Activated CD8-positive, alpha-beta T cell treated with anti-CD3 and anti-CD28 coated beads for 36 hours (primary cell): ENCODE measurements around the gene PNLDC1. TPM values are rescaled to one million over a fixed set of nuclear protein-coding genes. Genes with fewer than 3 reads are reported as not detected.

Experiments
- ATAC-seq: fragments of 200-7000 bp; cut with Tn5 transposase; one replicate; pipeline ENCODE4 v1.10.0; 2021; ENCODE audit warnings: mild to moderate bottlenecking, moderate library complexity
- CTCF ChIA-PET: fragments of 350-600 bp; sonication (Branson Sonifier 250); formaldehyde crosslinking; loops from one replicate; lab custom pipeline; 2021; ENCODE audit warnings: antibody characterized with exemption; lab: Charles Lee
- POLR2A ChIA-PET: fragments of 350-600 bp; sonication (Branson Sonifier 250); formaldehyde crosslinking; loops from one replicate; lab custom pipeline; 2021; ENCODE audit warnings: antibody characterized with exemption; lab: Charles Lee
- DNase-seq: peaks from one replicate; pipeline ENCODE4 v3.0.0-alpha.2; 2020
- H3K27ac Mint-ChIP-seq: one replicate; pipeline ENCODE4 v1.8.0; 2021; ENCODE audit warnings: mild to moderate bottlenecking, mixed read lengths
- H3K27me3 Mint-ChIP-seq: one replicate; pipeline ENCODE4 v1.8.0; 2021; ENCODE audit warnings: mixed read lengths
- H3K36me3 Mint-ChIP-seq: one replicate; pipeline ENCODE4 v1.8.0; 2021; ENCODE audit warnings: low read depth, mixed read lengths
- H3K4me1 Mint-ChIP-seq: one replicate; pipeline ENCODE4 v1.8.0; 2021; ENCODE audit warnings: low read depth, mixed read lengths
- H3K4me3 Mint-ChIP-seq: one replicate; pipeline ENCODE4 v1.8.0; 2021; ENCODE audit warnings: mild to moderate bottlenecking, moderate library complexity, mixed read lengths
- H3K9me3 Mint-ChIP-seq: one replicate; pipeline ENCODE4 v1.8.0; 2021; ENCODE audit warnings: mixed read lengths
- intact Hi-C: fragments of 100-400 bp; cut with micrococcal nuclease; formaldehyde crosslinking; loops from one replicate; pipeline ENCODE4 v1.10.0; 2022
- total RNA-seq, 2 experiments: library from RNA; stranded (reverse); gene quantifications; one replicate each; pipeline ENCODE4 v1.2.3, GENCODE V29; 2021
- TF ChIP-seq, protein P1 (sequence below): fragments of 200-600 bp; IDR thresholded peaks from one replicate; pipeline ENCODE4 v1.8.0; 2022; ENCODE audit warnings: antibody characterized with exemption, mild to moderate bottlenecking

Gene PNLDC1
- total RNA-seq, 2 experiments from 2014 or later = 0.34 to 0.54 TPM

- Mint-ChIP-seq H3K4me1 (peaks cover 25% of the 10 kb centered on the region), H3K9me3 (no peaks in the 10 kb centered on the region), H3K27ac (no peak overlapping the region), H3K36me3 (no peaks in the 10 kb centered on the region), H3K4me3 (no peak overlapping the region), H3K27me3 (no peaks in the 10 kb centered on the region)
- POLR2A ChIA-PET = no interaction called here
- intact Hi-C loops = no loop called here
- ATAC-seq (no peak), DNase-seq (no peak)
- TF ChIP-seq, protein P1, sequence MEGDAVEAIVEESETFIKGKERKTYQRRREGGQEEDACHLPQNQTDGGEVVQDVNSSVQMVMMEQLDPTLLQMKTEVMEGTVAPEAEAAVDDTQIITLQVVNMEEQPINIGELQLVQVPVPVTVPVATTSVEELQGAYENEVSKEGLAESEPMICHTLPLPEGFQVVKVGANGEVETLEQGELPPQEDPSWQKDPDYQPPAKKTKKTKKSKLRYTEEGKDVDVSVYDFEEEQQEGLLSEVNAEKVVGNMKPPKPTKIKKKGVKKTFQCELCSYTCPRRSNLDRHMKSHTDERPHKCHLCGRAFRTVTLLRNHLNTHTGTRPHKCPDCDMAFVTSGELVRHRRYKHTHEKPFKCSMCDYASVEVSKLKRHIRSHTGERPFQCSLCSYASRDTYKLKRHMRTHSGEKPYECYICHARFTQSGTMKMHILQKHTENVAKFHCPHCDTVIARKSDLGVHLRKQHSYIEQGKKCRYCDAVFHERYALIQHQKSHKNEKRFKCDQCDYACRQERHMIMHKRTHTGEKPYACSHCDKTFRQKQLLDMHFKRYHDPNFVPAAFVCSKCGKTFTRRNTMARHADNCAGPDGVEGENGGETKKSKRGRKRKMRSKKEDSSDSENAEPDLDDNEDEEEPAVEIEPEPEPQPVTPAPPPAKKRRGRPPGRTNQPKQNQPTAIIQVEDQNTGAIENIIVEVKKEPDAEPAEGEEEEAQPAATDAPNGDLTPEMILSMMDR = no peak
- CTCF ChIA-PET = no interaction called here
Observed at GRCh38 chr6:159831373-159831679, 31.2 kb downstream of the PNLDC1 start.

- TF ChIP-seq, protein P1 = no peak
- POLR2A ChIA-PET = interaction anchor here (1.1 kb wide), 1 partner anchor 13 kb away, joined by 4 read pairs; no protein-coding TSS in a partner anchor
- Mint-ChIP-seq H3K27me3 (no peaks in the 10 kb centered on the region), H3K4me3 (no peak overlapping the region), H3K36me3 (no peaks in the 10 kb centered on the region), H3K4me1 (peaks cover 24% of the 10 kb centered on the region), H3K9me3 (no peaks in the 10 kb centered on the region), H3K27ac (no peak overlapping the region)
- intact Hi-C loops = no loop called here
- DNase-seq = no peak
- CTCF ChIA-PET = interaction anchor here (0.8 to 1.5 kb wide), 4 partner anchors 14 to 43 kb away, joined by 3 to 4 read pairs (median 4); partner anchors contain the start of genes MRPL18 and TCP1
- ATAC-seq = peak; percentile 42
Observed at GRCh38 chr6:159832946-159833345, 32.9 kb downstream of the PNLDC1 start.

DNA sequence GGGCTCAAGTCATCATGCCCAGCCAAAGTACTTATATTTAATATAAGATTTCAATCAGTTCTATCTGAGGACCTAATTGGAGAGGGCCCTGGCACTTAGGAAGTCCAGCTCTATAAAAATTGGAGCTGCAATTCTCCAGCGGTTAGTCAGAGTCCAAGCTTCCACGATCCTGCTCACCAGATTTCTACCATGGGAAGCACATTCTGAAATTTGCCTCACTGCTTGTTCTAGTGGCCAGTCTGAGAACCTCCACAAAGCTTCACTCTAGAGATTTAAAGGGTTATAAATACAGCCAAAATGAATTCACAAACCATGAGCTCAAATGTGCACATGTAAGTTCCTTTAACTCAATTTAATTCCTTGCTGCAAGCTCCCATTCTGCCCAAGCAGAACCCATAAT is 33.5 kb downstream of the PNLDC1 start:
- intact Hi-C loops = no loop called here
- CTCF ChIA-PET = interaction anchor here (0.8 to 1.5 kb wide), 5 partner anchors 13 to 44 kb away, joined by 3 to 4 read pairs (median 4); partner anchors contain the start of genes MRPL18 and TCP1
- H3K9me3 Mint-ChIP-seq = no peaks in the 10 kb centered on the region

GRCh38 chr6:159833997-159834603 is 34.0 kb downstream of the PNLDC1 start:
- ATAC-seq = peak; percentile 39
- peaks cover 23% of the 10 kb centered on the region for H3K4me1 Mint-ChIP-seq
- no peak overlapping the region for H3K27ac Mint-ChIP-seq
- CTCF ChIA-PET = interaction anchor here (0.8 to 1.5 kb wide), 5 partner anchors 13 to 44 kb away, joined by 3 to 4 read pairs (median 4); partner anchors contain the start of genes MRPL18 and TCP1
- H3K36me3 Mint-ChIP-seq = no peaks in the 10 kb centered on the region
- no peaks in the 10 kb centered on the region for H3K27me3 Mint-ChIP-seq
- DNase-seq = no peak
- TF ChIP-seq, protein P1 = no peak
- no peaks in the 10 kb centered on the region for H3K9me3 Mint-ChIP-seq
- H3K4me3 Mint-ChIP-seq = no peak overlapping the region
- intact Hi-C loops = no loop called here
- POLR2A ChIA-PET = no interaction called here

More for the DNA sequence above, 33.5 kb downstream of the PNLDC1 start:
- POLR2A ChIA-PET = no interaction called here
- Mint-ChIP-seq H3K27me3 (no peaks in the 10 kb centered on the region), H3K4me3 (no peak overlapping the region), H3K36me3 (no peaks in the 10 kb centered on the region), H3K27ac (no peak overlapping the region), H3K4me1 (peaks cover 23% of the 10 kb centered on the region)
- ATAC-seq = peak; percentile 42
- TF ChIP-seq, protein P1 = no peak
- DNase-seq = no peak

GRCh38 chr6:159836718-159837490 is 36.8 kb downstream of the PNLDC1 start:
- ChIA-PET CTCF (no interaction called here), POLR2A (no interaction called here)
- DNase-seq (no peak), ATAC-seq (no peak)
- H3K27ac Mint-ChIP-seq = no peak overlapping the region
- H3K27me3 Mint-ChIP-seq = no peaks in the 10 kb centered on the region
- H3K4me1 Mint-ChIP-seq = peaks cover 16% of the 10 kb centered on the region
- TF ChIP-seq, protein P1 = no peak
- H3K4me3 Mint-ChIP-seq = no peak overlapping the region
- H3K9me3 Mint-ChIP-seq = no peaks in the 10 kb centered on the region
- no peaks in the 10 kb centered on the region for H3K36me3 Mint-ChIP-seq
- intact Hi-C loops = no loop called here
